Liver (tissue), 9 donors: ENCODE data around the gene PLCB3. TPM values are rescaled to one million over a fixed set of nuclear protein-coding genes. Genes with fewer than 3 reads are reported as not detected.

Experiments
- DNase-seq: peaks from one replicate; pipeline ENCODE4 v3.0.0-alpha.2; 2017; ENCODE audit warnings: low spot score
- H3K27ac ChIP-seq, 2 donors: one replicate each; pipeline ENCODE4 v1.7.0; 2013; ENCODE audit warnings: inconsistent platforms in 2 of 2, low read length in 2 of 2, control low read depth in 1 of 2, low read depth in 1 of 2, mild to moderate bottlenecking in 1 of 2
- H3K27me3 ChIP-seq, 4 donors: one replicate each; pipeline versions ENCODE4 v1.6.1 to v1.7.0; 2013; ENCODE audit warnings: low read length in 3 of 4, inconsistent platforms in 1 of 4, mild to moderate bottlenecking in 1 of 4, moderate library complexity in 1 of 4; ENCODE audit not compliant: control insufficient read depth in 4 of 4, insufficient read depth in 4 of 4
- H3K36me3 ChIP-seq, 4 donors: one replicate each; pipeline versions ENCODE4 v1.6.1 to v1.7.0; 2013; ENCODE audit warnings: low read length in 3 of 4, mild to moderate bottlenecking in 3 of 4, low read depth in 1 of 4, moderate library complexity in 1 of 4; ENCODE audit not compliant: control insufficient read depth in 4 of 4, insufficient read depth in 3 of 4
- H3K4me1 ChIP-seq, 4 donors: one replicate each; pipeline versions ENCODE4 v1.6.1 to v1.7.0; 2013; ENCODE audit warnings: low read length in 3 of 4, mild to moderate bottlenecking in 3 of 4, moderate library complexity in 1 of 4; ENCODE audit not compliant: control insufficient read depth in 4 of 4, insufficient read depth in 4 of 4
- H3K4me3 ChIP-seq, 3 donors: one replicate each; pipeline versions ENCODE4 v1.6.1 to v1.7.0; 2013; ENCODE audit warnings: low read length in 3 of 3, control low read depth in 1 of 3, low read depth in 1 of 3, mild to moderate bottlenecking in 1 of 3
- H3K9ac ChIP-seq, 2 donors: one replicate each; pipeline ENCODE4 v1.7.0; 2013; ENCODE audit warnings: low read length in 2 of 2, mild to moderate bottlenecking in 2 of 2, moderate library complexity in 2 of 2, control low read depth in 1 of 2, low read depth in 1 of 2
- H3K9me3 ChIP-seq, 4 donors: one replicate each; pipeline versions ENCODE4 v1.6.1 to v1.7.0; 2013; ENCODE audit warnings: low read length in 3 of 4; ENCODE audit not compliant: control insufficient read depth in 4 of 4
- ATF3 ChIP-seq: IDR thresholded peaks from 2 replicates; pipeline ENCODE4 v1.6.1; 2016; ENCODE audit warnings: antibody characterized with exemption
- FOXA1 ChIP-seq: IDR thresholded peaks from 2 replicates; pipeline ENCODE4 v1.6.1; 2016; ENCODE audit warnings: antibody characterized with exemption
- FOXA2 ChIP-seq: IDR thresholded peaks from 2 replicates; pipeline ENCODE4 v1.6.1; 2016; ENCODE audit warnings: antibody characterized with exemption
- GABPA ChIP-seq, 2 donors: IDR thresholded peaks in 1 of 2; conservative IDR thresholded peaks in 1 of 2; 2 replicates each; pipeline ENCODE4 v1.6.1; 2016; ENCODE audit warnings: antibody characterized with exemption in 2 of 2, mild to moderate bottlenecking in 1 of 2, moderate library complexity in 1 of 2
- HNF4A ChIP-seq, 2 donors: conservative IDR thresholded peaks; 2 replicates each; pipeline ENCODE4 v1.6.1; 2016; ENCODE audit warnings: antibody characterized with exemption in 2 of 2, mild to moderate bottlenecking in 2 of 2
- HNF4G ChIP-seq: IDR thresholded peaks from 2 replicates; pipeline ENCODE4 v1.6.1; 2016; ENCODE audit warnings: antibody characterized with exemption
- JUND ChIP-seq, 2 donors: IDR thresholded peaks; 2 replicates each; pipeline ENCODE4 v1.6.1; 2016; ENCODE audit warnings: antibody characterized with exemption in 2 of 2
- MAX ChIP-seq: IDR thresholded peaks from 2 replicates; pipeline ENCODE4 v1.6.1; 2016; ENCODE audit warnings: antibody characterized with exemption
- NR2F2 ChIP-seq: IDR thresholded peaks from 2 replicates; pipeline ENCODE4 v1.6.1; 2016; ENCODE audit warnings: antibody characterized with exemption
- RAD21 ChIP-seq, 2 donors: IDR thresholded peaks; 2 replicates each; pipeline ENCODE4 v1.6.1; 2016; ENCODE audit warnings: antibody characterized with exemption in 2 of 2, mild to moderate bottlenecking in 2 of 2
- REST ChIP-seq: IDR thresholded peaks from 2 replicates; pipeline ENCODE4 v1.6.1; 2016; ENCODE audit warnings: antibody characterized with exemption, mild to moderate bottlenecking
- RXRA ChIP-seq, 2 donors: IDR thresholded peaks; 2 replicates each; pipeline ENCODE4 v1.6.1; 2017 to 2018; ENCODE audit warnings: antibody characterized with exemption in 2 of 2, mild to moderate bottlenecking in 1 of 2
- SP1 ChIP-seq: IDR thresholded peaks from 2 replicates; pipeline ENCODE4 v1.6.1; 2018; ENCODE audit warnings: antibody characterized with exemption, mild to moderate bottlenecking
- TAF1 ChIP-seq: conservative IDR thresholded peaks from 2 replicates; pipeline ENCODE4 v1.6.1; 2016; ENCODE audit warnings: antibody characterized with exemption, mild to moderate bottlenecking
- YY1 ChIP-seq: IDR thresholded peaks from 2 replicates; pipeline ENCODE4 v1.6.1; 2016; ENCODE audit warnings: antibody characterized with exemption, mild to moderate bottlenecking
- WGBS: extraction: QIAGEN DNeasy Blood & Tissue Kit; methylation state at CpG from one replicate; pipeline ENCODE4 v1.1.7; 2013; 5-methylcytosine and 5-hydroxymethylcytosine counted together
- polyA plus RNA-seq, 2 donors: library from polyadenylated mRNA; stranded (reverse) in 1 of 2; unstranded in 1 of 2; fragments of 200-250 nt in 1 of 2; fragments of >200 nt in 1 of 2; fragmentation: Nextera tagmentation in 1 of 2; extraction: Ambion mirVana in 1 of 2; gene quantifications; one replicate each; pipeline versions ENCODE4 v1.2.1 to v1.2.3, GENCODE V29; 2013 to 2015
- total RNA-seq, 2 donors: library from RNA; depleted of rRNA; stranded (reverse); fragments of >200 nt; gene quantifications; one replicate each; pipeline ENCODE4 v1.2.3, GENCODE V29; 2014
- donor health status: healthy.
- donor health status: healthy.
- donor health status: healthy.
- donor health status: healthy.
- donor health status: healthy.

PLCB3 gene
- total and polyA plus RNA-seq, 4 donors = 0.79 to 8.5 (median 5.4) TPM

GRCh38 chr11:64229744-64230170 is 21.6 kb upstream of the PLCB3 start (continued):
- TF ChIP-seq REST = no peak
- TF ChIP-seq JUND (IDR thresholded peaks at IDR 0.05) = no peak
- TF ChIP-seq TAF1 = no peak
- no peak for TF ChIP-seq FOXA2
- no peak for TF ChIP-seq RXRA (IDR thresholded peaks at IDR 0.05)
- no peak for TF ChIP-seq HNF4G
- TF ChIP-seq RAD21 (IDR thresholded peaks at IDR 0.05) = no peak
- no peak for TF ChIP-seq HNF4A (conservative IDR thresholded peaks at IDR 0.05)
- TF ChIP-seq NR2F2 = no peak

- Histone ChIP-seq H3K4me1 (peaks cover 18 to 51% (median 33%) of the 10 kb centered on the region in 4 donors), H3K4me3 (peak within 1 kb of the TSS; percentile 67 to 79 (median 79)), H3K9me3 (no peaks in the 10 kb centered on the region), H3K9ac (peak within 1 kb of the TSS; percentile 51 to 80), H3K27me3 (no peaks in the 10 kb centered on the region), H3K36me3 (no peaks in the 10 kb centered on the region), H3K27ac (peak within 1 kb of the TSS; percentile 88 to 92)
- WGBS = under 1% methylated on average over 62 of the region's 62 CpGs
- DNase-seq = peak; percentile 90
- TF ChIP-seq NR2F2 (no peak), FOXA1 (peak; percentile 18), GABPA (IDR thresholded peaks at IDR 0.05 in 1 of 2, conservative IDR thresholded peaks at IDR 0.05 in 1 of 2) (peak in 1 of 2 donors; percentile 75), RAD21 (IDR thresholded peaks at IDR 0.05) (peak in 1 of 2 donors; percentile 22), RXRA (IDR thresholded peaks at IDR 0.05) (peak; percentile 20 to 23), SP1 (peak; percentile 69), TAF1 (no peak), MAX (no peak), YY1 (peak; percentile 95), HNF4A (conservative IDR thresholded peaks at IDR 0.05) (peak; percentile 9 to 19), ATF3 (no peak), REST (peak; percentile 15)
Measured at GRCh38 chr11:64230171-64230984, 21.0 kb upstream of the PLCB3 start, which contains the start of gene DNAJC4. TSS of gene DNAJC4 (plus strand) at chr11:64230548. CDS start at chr11:64230855, 307 bp downstream.
